ENCODE results near the gene DSN1.
"Not testable (repeated sequence)": the region's sequence is repeated elsewhere in the genome, so short reads cannot be mapped to it uniquely, and the experiment has no call there.

DNA sequence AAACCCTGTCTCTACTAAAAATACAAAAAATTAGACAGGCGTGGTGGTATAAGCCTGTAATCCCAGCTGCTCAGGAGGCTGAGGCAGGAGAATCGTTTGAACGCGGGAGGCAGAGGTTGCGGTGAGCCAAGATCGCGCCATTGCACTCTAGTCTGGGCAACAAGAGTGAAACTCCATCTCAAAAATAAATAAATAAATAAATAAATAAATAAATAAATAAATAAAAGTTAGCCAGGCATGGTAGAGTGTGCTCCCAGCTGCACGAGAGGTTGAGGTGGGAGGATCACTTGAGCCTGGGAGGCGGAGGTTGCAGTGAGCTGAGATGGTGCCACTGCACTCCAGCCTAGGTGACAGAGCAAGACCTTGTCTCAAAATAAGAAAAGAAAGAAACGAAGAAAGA is 25.8 kb upstream of the DSN1 start:
- TF ChIP-seq YY1 (IDR thresholded peaks at IDR 0.05; ENCODE audit: insufficient read depth, insufficient read length); ZNF274 (IDR thresholded peaks at IDR 0.05; ENCODE audit: low read depth, low read length); SUZ12 (IDR thresholded peaks at IDR 0.05; ENCODE audit: extremely low read depth, insufficient read depth, insufficient read length): not testable (repeated sequence)

Measured in NT2/D1 (cell line).